Measurements from ENCODE around the gene HPX. TPM values are rescaled to one million over a fixed set of nuclear protein-coding genes. Genes with fewer than 3 reads are reported as not detected.
"Not testable (repeated sequence)": the region's sequence is repeated elsewhere in the genome, so short reads cannot be mapped to it uniquely, and the experiment has no call there.

HPX gene
- total RNA-seq, 1 donor from 2014 or later: 1.1 TPM

GRCh38 chr11:6392251-6392650 is 48.5 kb downstream of the HPX start:
- not testable (repeated sequence) for DNase-seq (ENCODE audit: low spot score)

- DNase-seq (ENCODE audit: low spot score): no peak
Observed at GRCh38 chr11:6391537-6392134, 49.2 kb downstream of the HPX start.

- DNase-seq (ENCODE audit: low spot score): no peak
Observed at GRCh38 chr11:6390718-6391469, 49.9 kb downstream of the HPX start.

- peak; percentile 97 for DNase-seq (ENCODE audit: low spot score)
Observed at GRCh38 chr11:6389905-6390717, 50.7 kb downstream of the HPX start, which contains the start of gene SMPD1. TSS of gene SMPD1 (plus strand) at chr11:6390474. CDS start at chr11:6390599, 125 bp downstream.

GRCh38 chr11:6388748-6389147 is 52.0 kb downstream of the HPX start:
- no peak for DNase-seq (ENCODE audit: low spot score)

- no peak for DNase-seq (ENCODE audit: low spot score)
Observed at GRCh38 chr11:6387811-6388599, 52.8 kb downstream of the HPX start.

GRCh38 chr11:6385046-6385777 is 55.6 kb downstream of the HPX start:
- no peak for DNase-seq (ENCODE audit: low spot score)

Other genes with a start within 250 kb of the HPX start
- gene OR52W1, start 241.8 kb downstream of the HPX start, total RNA-seq: not detected
- gene C11orf42, start 235.4 kb downstream of the HPX start, total RNA-seq: not detected
- 23.2 TPM for gene FHIP1B, start 206.4 kb downstream of the HPX start, total RNA-seq
- gene CNGA4, start 201.9 kb downstream of the HPX start, total RNA-seq: not detected
- gene CCKBR, start 181.1 kb downstream of the HPX start, total RNA-seq: not detected
- gene CAVIN3, start 120.5 kb downstream of the HPX start, total RNA-seq: 56.0 TPM
- gene SMPD1, start 50.5 kb downstream of the HPX start, total RNA-seq: 34.4 TPM
- 31.3 TPM for gene APBB1, start 21.9 kb downstream of the HPX start, total RNA-seq
- 20.5 TPM for gene TRIM3, start 33.0 kb upstream of the HPX start, total RNA-seq
- gene ARFIP2, start 40.3 kb upstream of the HPX start, total RNA-seq: 41.5 TPM
- gene TIMM10B, start 40.5 kb upstream of the HPX start, total RNA-seq: 35.9 TPM
- 13.7 TPM for gene DNHD1, start 56.3 kb upstream of the HPX start, total RNA-seq
- gene RRP8, start 162.6 kb upstream of the HPX start, total RNA-seq: 20.8 TPM
- gene ILK, start 162.8 kb upstream of the HPX start, total RNA-seq: 141 TPM
- 142 TPM for gene TAF10, start 171.2 kb upstream of the HPX start, total RNA-seq
- 133 TPM for gene TPP1, start 178.4 kb upstream of the HPX start, total RNA-seq
- 23.0 TPM for gene DCHS1, start 214.8 kb upstream of the HPX start, total RNA-seq
- gene MRPL17, start 242.4 kb upstream of the HPX start, total RNA-seq: 42.2 TPM

Data from mesenteric fat pad (tissue), 1 donor.